OCI-LY3 (cell line): ENCODE data around the gene PLD6.

Experiments used
- EZH2phosphoT487 ChIP-seq: fragments of 200-600 bp; shearing (Covaris generic); IDR thresholded peaks from 2 replicates; pipeline ENCODE4 v1.6.1; 2018; ENCODE audit warnings: antibody characterized with exemption, mixed run types, low read depth
- TF ChIP-seq, protein P1 (sequence below): fragments of 200-600, 300-600 bp; sonication (generic); IDR thresholded peaks from 2 replicates; pipeline ENCODE4 v1.5.1; 2014; ENCODE audit warnings: antibody characterized with exemption, low read length, low read depth

- TF ChIP-seq, protein P1, sequence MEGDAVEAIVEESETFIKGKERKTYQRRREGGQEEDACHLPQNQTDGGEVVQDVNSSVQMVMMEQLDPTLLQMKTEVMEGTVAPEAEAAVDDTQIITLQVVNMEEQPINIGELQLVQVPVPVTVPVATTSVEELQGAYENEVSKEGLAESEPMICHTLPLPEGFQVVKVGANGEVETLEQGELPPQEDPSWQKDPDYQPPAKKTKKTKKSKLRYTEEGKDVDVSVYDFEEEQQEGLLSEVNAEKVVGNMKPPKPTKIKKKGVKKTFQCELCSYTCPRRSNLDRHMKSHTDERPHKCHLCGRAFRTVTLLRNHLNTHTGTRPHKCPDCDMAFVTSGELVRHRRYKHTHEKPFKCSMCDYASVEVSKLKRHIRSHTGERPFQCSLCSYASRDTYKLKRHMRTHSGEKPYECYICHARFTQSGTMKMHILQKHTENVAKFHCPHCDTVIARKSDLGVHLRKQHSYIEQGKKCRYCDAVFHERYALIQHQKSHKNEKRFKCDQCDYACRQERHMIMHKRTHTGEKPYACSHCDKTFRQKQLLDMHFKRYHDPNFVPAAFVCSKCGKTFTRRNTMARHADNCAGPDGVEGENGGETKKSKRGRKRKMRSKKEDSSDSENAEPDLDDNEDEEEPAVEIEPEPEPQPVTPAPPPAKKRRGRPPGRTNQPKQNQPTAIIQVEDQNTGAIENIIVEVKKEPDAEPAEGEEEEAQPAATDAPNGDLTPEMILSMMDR: no peak
- no peak for TF ChIP-seq EZH2phosphoT487
Observed at GRCh38 chr17:17231621-17232302, 25.6 kb upstream of the PLD6 start.
